DOHH2 (cell line): ENCODE results near the gene ECHS1.
"Not testable (repeated sequence)": the region's sequence is repeated elsewhere in the genome, so short reads cannot be mapped to it uniquely, and the experiment has no call there.

Experiments used
- H3F3A ChIP-seq: fragments of 200-600 bp; sonication (generic), shearing (Covaris generic); 2 replicates; pipeline ENCODE4 v1.6.0; 2016; ENCODE audit warnings: antibody characterized with exemption, mild to moderate bottlenecking; ENCODE audit not compliant: control insufficient read depth, insufficient read depth
- H3K27ac ChIP-seq: fragments of 200-600 bp; sonication (generic); 2 replicates; pipeline ENCODE4 v1.5.1; 2014; ENCODE audit warnings: low read depth, mild to moderate bottlenecking, low read length, moderate library complexity
- H3K27me3 ChIP-seq: fragments of 200-600 bp; sonication (generic); 2 replicates; pipeline ENCODE4 v1.6.1; 2014; ENCODE audit warnings: mild to moderate bottlenecking, low read length, mixed read lengths; ENCODE audit not compliant: control insufficient read depth
- H3K36me3 ChIP-seq: fragments of 200-600 bp; sonication (generic); 2 replicates; pipeline ENCODE4 v1.6.1; 2014; ENCODE audit warnings: mild to moderate bottlenecking, low read length, moderate library complexity, mixed read lengths; ENCODE audit not compliant: control insufficient read depth
- H3K4me1 ChIP-seq: fragments of 200-600 bp; sonication (generic); 2 replicates; pipeline ENCODE4 v1.6.1; 2014; ENCODE audit warnings: mild to moderate bottlenecking, low read length, mixed read lengths; ENCODE audit not compliant: control insufficient read depth
- H3K4me2 ChIP-seq: fragments of 200-600 bp; sonication (generic); 2 replicates; pipeline ENCODE4 v1.6.0; 2014; ENCODE audit warnings: mild to moderate bottlenecking, low read length, moderate library complexity
- H3K4me3 ChIP-seq: fragments of 200-600 bp; sonication (generic); 2 replicates; pipeline ENCODE4 v1.5.1; 2014; ENCODE audit warnings: mild to moderate bottlenecking, low read length, mixed read lengths
- H3K79me2 ChIP-seq: fragments of 200-600 bp; sonication (generic); 2 replicates; pipeline ENCODE4 v1.6.1; 2014; ENCODE audit warnings: mild to moderate bottlenecking, low read length, mixed read lengths; ENCODE audit not compliant: control insufficient read depth
- H3K9me2 ChIP-seq: fragments of 200-600 bp; sonication (generic); replicated peaks from 2 replicates; pipeline ENCODE4 v1.6.1; 2014; ENCODE audit warnings: mild to moderate bottlenecking, low read length, mixed read lengths; ENCODE audit not compliant: control insufficient read depth
- H3K9me3 ChIP-seq: fragments of 200-600 bp; sonication (generic); 2 replicates; pipeline ENCODE4 v1.6.1; 2014; ENCODE audit warnings: antibody characterized with exemption, low read length, mixed read lengths; ENCODE audit not compliant: control insufficient read depth, insufficient read depth
- H4K20me1 ChIP-seq: fragments of 200-600 bp; sonication (generic); 2 replicates; pipeline ENCODE4 v1.6.0; 2014; ENCODE audit warnings: low read depth, mild to moderate bottlenecking, antibody characterized with exemption, low read length, moderate library complexity; ENCODE audit not compliant: control insufficient read depth, insufficient read depth
- CTCF ChIP-seq: fragments of 200-600 bp; sonication (generic); IDR thresholded peaks from one replicate; pipeline ENCODE4 v1.5.1; 2014; ENCODE audit warnings: antibody characterized with exemption, mild to moderate bottlenecking, low read depth, low read length; ENCODE audit not compliant: poor library complexity, severe bottlenecking
- EZH2phosphoT487 ChIP-seq: fragments of 200-600 bp; sonication (generic); IDR thresholded peaks from 2 replicates; pipeline ENCODE4 v1.6.1; 2017; ENCODE audit warnings: borderline replicate concordance, mild to moderate bottlenecking, antibody characterized with exemption, low read length, moderate library complexity, mixed read lengths

Gene ECHS1

DNA sequence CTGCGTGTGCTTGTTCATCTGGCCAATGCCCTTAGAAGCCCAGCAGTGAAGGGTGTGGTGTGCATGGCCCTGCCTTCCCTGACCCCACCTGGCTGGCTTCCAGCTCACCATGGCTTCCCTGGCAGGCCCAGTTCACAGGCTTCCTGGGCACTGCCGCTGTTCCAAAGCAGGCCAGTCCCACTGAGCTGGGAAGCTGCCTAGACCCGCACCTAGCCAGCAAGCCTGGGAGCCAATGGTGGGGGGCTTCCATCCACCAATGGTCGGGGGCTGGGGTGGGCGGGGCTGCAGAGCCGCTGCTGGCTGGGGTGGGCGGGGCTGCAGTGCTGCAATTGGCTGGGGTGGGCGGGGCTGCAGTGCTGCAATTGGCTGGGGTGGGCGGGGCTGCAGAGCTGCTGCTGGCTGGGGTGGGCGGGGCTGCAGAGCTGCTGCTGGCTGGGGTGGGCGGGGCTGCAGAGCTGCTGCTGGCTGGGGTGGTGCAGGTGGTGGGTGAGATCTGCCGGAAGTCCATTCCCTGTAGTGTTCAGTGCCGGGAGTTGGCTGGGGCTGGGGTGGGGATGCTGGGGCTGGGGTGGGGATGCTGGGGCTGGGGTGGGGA lies 48.9 kb downstream of the ECHS1 start:
- H3K9me3 ChIP-seq = peaks cover 3% of the 10 kb centered on the region; the same call in 1 of the 2 replicates
- H3K27ac ChIP-seq = no peak overlapping the region
- H3K27me3 ChIP-seq = peaks cover 26% of the 10 kb centered on the region
- peak overlapping the region; percentile 21; the same call in 1 of the 2 replicates for H3K4me2 ChIP-seq
- no peak overlapping the region for H3K4me3 ChIP-seq
- H3K4me1 ChIP-seq = peaks cover 4% of the 10 kb centered on the region
- H3K9me2 ChIP-seq = no peaks in the 10 kb centered on the region
- H3K79me2 ChIP-seq = no peaks in the 10 kb centered on the region
- 0 out of 2 replicates have a peak, but pooled peaks cover 3% of the 10 kb centered on the region for H3F3A ChIP-seq
- H4K20me1 ChIP-seq = no peaks in the 10 kb centered on the region
- no peaks in the 10 kb centered on the region for H3K36me3 ChIP-seq
- TF ChIP-seq CTCF (no peak), EZH2phosphoT487 (no peak)

GRCh38 chr10:133322064-133322709 lies 51.0 kb downstream of the ECHS1 start:
- H3K9me3 ChIP-seq, H3K36me3 ChIP-seq, H3K4me1 ChIP-seq, H3K4me2 ChIP-seq, H3K4me3 ChIP-seq, H3K27ac ChIP-seq, H3F3A ChIP-seq, H3K9me2 ChIP-seq, H4K20me1 ChIP-seq, H3K79me2 ChIP-seq: not testable (repeated sequence)
- peaks cover 14% of the 10 kb centered on the region for H3K27me3 ChIP-seq

- not testable (repeated sequence) for H3F3A ChIP-seq, H3K36me3 ChIP-seq, H3K79me2 ChIP-seq, H4K20me1 ChIP-seq, H3K4me1 ChIP-seq, H3K4me2 ChIP-seq, H3K9me3 ChIP-seq, H3K9me2 ChIP-seq, H3K27ac ChIP-seq, H3K4me3 ChIP-seq, H3K27me3 ChIP-seq
These were observed 52.2 kb downstream of the ECHS1 start for GRCh38 chr10:133320852-133321422.

DNA sequence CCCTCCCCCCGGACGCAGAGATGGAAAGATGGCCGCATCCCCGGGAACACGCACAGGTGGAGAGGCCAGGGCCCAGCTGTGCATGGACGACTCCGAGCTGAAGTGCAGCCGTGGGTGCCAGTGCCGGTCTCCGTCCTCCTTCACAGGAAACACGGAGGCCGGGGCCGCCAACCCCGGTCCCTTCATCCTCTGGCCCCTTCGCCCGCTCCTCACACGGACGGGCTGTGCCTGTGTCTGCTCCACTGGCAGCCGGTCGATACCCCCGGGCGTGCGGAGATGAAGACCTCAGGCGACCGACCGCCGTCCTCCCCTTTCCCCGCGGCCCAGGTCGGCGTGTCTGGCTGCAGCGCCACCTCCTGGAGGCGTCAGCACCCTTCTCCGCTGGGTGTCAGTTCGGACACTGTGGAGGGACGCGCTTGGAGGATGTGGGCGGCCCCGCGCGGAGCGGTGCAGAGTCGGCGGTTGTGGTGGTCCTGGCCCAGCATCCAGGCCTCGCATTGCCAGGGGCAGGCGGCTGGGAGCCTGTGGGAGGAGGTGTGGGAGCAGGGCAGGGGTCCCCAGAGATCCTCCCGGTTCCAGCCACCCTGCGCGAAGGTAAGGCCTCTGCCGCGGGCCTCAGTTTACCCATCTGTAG lies 54.5 kb downstream of the ECHS1 start:
- Histone ChIP-seq H3K79me2 (no peaks in the 10 kb centered on the region), H3K4me2 (peak overlapping the region; percentile 68), H3K4me1 (peaks cover 10% of the 10 kb centered on the region), H4K20me1 (no peaks in the 10 kb centered on the region), H3K9me2 (no peaks in the 10 kb centered on the region), H3K4me3 (peak overlapping the region; percentile 54), H3F3A (no peaks in the 10 kb centered on the region), H3K27ac (no peak overlapping the region), H3K27me3 (no peaks in the 10 kb centered on the region), H3K36me3 (no peaks in the 10 kb centered on the region), H3K9me3 (peaks cover 3% of the 10 kb centered on the region; the same call in 1 of the 2 replicates)
- TF ChIP-seq CTCF = peak; percentile 83
- no peak for TF ChIP-seq EZH2phosphoT487
